ENCODE results near the gene ULBP3. TPM values are rescaled to one million over a fixed set of nuclear protein-coding genes. Genes with fewer than 3 reads are reported as not detected.
A peak's percentile ranks its signal among the peaks of the same experiment; 100 is the strongest.
"Not testable (repeated sequence)": the region's sequence is repeated elsewhere in the genome, so short reads cannot be mapped to it uniquely, and the experiment has no call there.

ULBP3 gene
- total RNA-seq, 2 experiments from 2014 or later: 0.47 to 0.77 TPM

GRCh38 chr6:150063640-150064039 lies 5.3 kb downstream of the ULBP3 start:
- intact Hi-C loops (cut with micrococcal nuclease): no loop called here
- ATAC-seq (no peak), DNase-seq (no peak)
- TF ChIP-seq CTCF (IDR thresholded peaks at IDR 0.05): no peak
- no peak overlapping the region for H3K27ac Mint-ChIP-seq
- POLR2A ChIA-PET: no interaction called here
- CTCF ChIA-PET: no interaction called here
- no peaks in the 10 kb centered on the region for H3K36me3 Mint-ChIP-seq (ENCODE audit: low read depth)
- H3K4me3 Mint-ChIP-seq: no peak overlapping the region
- peaks cover 10% of the 10 kb centered on the region for H3K4me1 Mint-ChIP-seq (ENCODE audit: low read depth)
- H3K27me3 Mint-ChIP-seq: peaks cover 6% of the 10 kb centered on the region
- H3K9me3 Mint-ChIP-seq: no peaks in the 10 kb centered on the region

GRCh38 chr6:150059973-150060372 lies 8.9 kb downstream of the ULBP3 start:
- CTCF ChIA-PET; intact Hi-C loops (cut with micrococcal nuclease): not testable (repeated sequence)

GRCh38 chr6:150058986-150059385 lies 9.9 kb downstream of the ULBP3 start:
- peaks cover 8% of the 10 kb centered on the region for H3K4me1 Mint-ChIP-seq (ENCODE audit: low read depth)
- ChIA-PET CTCF (no interaction called here), POLR2A (no interaction called here)
- peaks cover 29% of the 10 kb centered on the region for H3K27me3 Mint-ChIP-seq
- no peak for ATAC-seq
- H3K9me3 Mint-ChIP-seq: no peaks in the 10 kb centered on the region
- H3K36me3 Mint-ChIP-seq (ENCODE audit: low read depth): no peaks in the 10 kb centered on the region
- no peak overlapping the region for H3K4me3 Mint-ChIP-seq
- H3K27ac Mint-ChIP-seq: no peak overlapping the region
- no peak for DNase-seq
- intact Hi-C loops (cut with micrococcal nuclease): no loop called here
- TF ChIP-seq CTCF (IDR thresholded peaks at IDR 0.05): no peak

More at GRCh38 chr6:150059973-150060372, 8.9 kb downstream of the ULBP3 start:
- H3K36me3 Mint-ChIP-seq (ENCODE audit: low read depth); POLR2A ChIA-PET; H3K4me1 Mint-ChIP-seq (ENCODE audit: low read depth); H3K4me3 Mint-ChIP-seq; H3K27ac Mint-ChIP-seq; H3K9me3 Mint-ChIP-seq: not testable (repeated sequence)
- ATAC-seq (peak; percentile 89), DNase-seq (peak; percentile 54)
- peaks cover 20% of the 10 kb centered on the region for H3K27me3 Mint-ChIP-seq

- H3K27me3 Mint-ChIP-seq: peaks cover 34% of the 10 kb centered on the region
- ATAC-seq (no peak), DNase-seq (no peak)
- ChIA-PET CTCF (no interaction called here), POLR2A (no interaction called here)
- TF ChIP-seq CTCF (IDR thresholded peaks at IDR 0.05): no peak
- no peaks in the 10 kb centered on the region for H3K9me3 Mint-ChIP-seq
- intact Hi-C loops (cut with micrococcal nuclease): no loop called here
- H3K27ac Mint-ChIP-seq: no peak overlapping the region
- H3K36me3 Mint-ChIP-seq (ENCODE audit: low read depth): no peaks in the 10 kb centered on the region
- peaks cover 8% of the 10 kb centered on the region for H3K4me1 Mint-ChIP-seq (ENCODE audit: low read depth)
- H3K4me3 Mint-ChIP-seq: no peak overlapping the region
Observed at GRCh38 chr6:150058231-150058792, 10.6 kb downstream of the ULBP3 start.

- Mint-ChIP-seq H3K4me1 (ENCODE audit: low read depth) (peaks cover 8% of the 10 kb centered on the region), H3K36me3 (ENCODE audit: low read depth) (no peaks in the 10 kb centered on the region), H3K27ac (no peak overlapping the region), H3K9me3 (no peaks in the 10 kb centered on the region), H3K4me3 (no peak overlapping the region), H3K27me3 (peaks cover 40% of the 10 kb centered on the region)
- TF ChIP-seq CTCF (IDR thresholded peaks at IDR 0.05): no peak
- intact Hi-C loops (cut with micrococcal nuclease): no loop called here
- ATAC-seq (no peak), DNase-seq (no peak)
- ChIA-PET CTCF (interaction anchor here (2.3 kb wide), 1 partner anchor 23 kb away, joined by 7 read pairs; no protein-coding TSS in a partner anchor), POLR2A (no interaction called here)
Observed at GRCh38 chr6:150057501-150057951, 11.4 kb downstream of the ULBP3 start.
